K562 (cell line): Measurements from ENCODE around the gene CERS1. TPM values are rescaled to one million over a fixed set of nuclear protein-coding genes. Genes with fewer than 3 reads are reported as not detected.

Experiments used
- CBX5 ChIP-seq: IDR thresholded peaks from 2 replicates; pipeline ENCODE4 v1.6.1; 2014; ENCODE audit warnings: low read depth, borderline replicate concordance
- CBX8 ChIP-seq: fragments of 200-600 bp; sonication (generic); IDR thresholded peaks from 2 replicates; pipeline ENCODE4 v1.6.1; 2012; ENCODE audit warnings: borderline replicate concordance, mixed run types, low read depth, mild to moderate bottlenecking, moderate library complexity, mixed read lengths, low read length, control low read depth, inconsistent platforms; ENCODE audit not compliant: poor library complexity, severe bottlenecking; ENCODE audit errors: extremely low read depth
- EP300 ChIP-seq: IDR thresholded peaks from 2 replicates; pipeline ENCODE4 v1.6.1; 2012; ENCODE audit warnings: low read length, improper control_type of control experiment
- FOXO4 ChIP-seq: fragments of 450-650 bp; formaldehyde crosslinking; IDR thresholded peaks from 2 replicates; pipeline ENCODE4 v1.4.0; 2020; ENCODE audit warnings: mild to moderate bottlenecking, moderate library complexity
- FOXP1 ChIP-seq: sonication (generic); formaldehyde crosslinking; IDR thresholded peaks from 2 replicates; pipeline ENCODE4 v1.8.0; 2022; ENCODE audit warnings: mild to moderate bottlenecking, missing genetic modification reagents
- HDGF ChIP-seq: fragments of 450-650 bp; IDR thresholded peaks from 2 replicates; pipeline ENCODE4 v1.6.1; 2016
- HEY1 ChIP-seq: fragments of 250-450 bp; sonication (Bioruptor Pico); IDR thresholded peaks from 2 replicates; pipeline ENCODE4 v1.5.0; 2020; ENCODE audit warnings: mild to moderate bottlenecking, moderate library complexity, borderline replicate concordance
- LCOR ChIP-seq: sonication (generic); formaldehyde crosslinking; IDR thresholded peaks from 2 replicates; pipeline ENCODE4 v1.8.0; 2022; ENCODE audit warnings: mild to moderate bottlenecking, missing genetic modification reagents
- PHB ChIP-seq: fragments of 250-450 bp; sonication (Bioruptor Pico); IDR thresholded peaks from 2 replicates; pipeline ENCODE4 v1.5.0; 2021
- RBM22 ChIP-seq: fragments of 200-400 bp; formaldehyde crosslinking; IDR thresholded peaks from 2 replicates; pipeline ENCODE4 v1.6.1; 2018; ENCODE audit warnings: low read length, low read depth; ENCODE audit not compliant: poor library complexity, severe bottlenecking
- TCF15 ChIP-seq: fragments of 250-450 bp; sonication (Bioruptor Pico); IDR thresholded peaks from 2 replicates; pipeline ENCODE4 v1.8.0; 2022; ENCODE audit warnings: moderate library complexity, mild to moderate bottlenecking, inconsistent platforms
- TCF3 ChIP-seq: sonication (generic); formaldehyde crosslinking; IDR thresholded peaks from 2 replicates; pipeline ENCODE4 v1.4.0; 2020; ENCODE audit warnings: mild to moderate bottlenecking, missing genetic modification reagents
- VEZF1 ChIP-seq: fragments of 200-800 bp; sonication (Bioruptor generic); IDR thresholded peaks from 2 replicates; pipeline ENCODE4 v1.6.1; 2017; ENCODE audit warnings: missing genetic modification characterization, missing compliant biosample characterization
- ZBTB33 ChIP-seq: sonication (generic); formaldehyde crosslinking; IDR thresholded peaks from 2 replicates; pipeline ENCODE4 v1.8.1; 2023; ENCODE audit warnings: mild to moderate bottlenecking, missing genetic modification reagents
- ZBTB5 ChIP-seq: fragments of 450-650 bp; IDR thresholded peaks from 2 replicates; pipeline ENCODE4 v1.6.1; 2017; ENCODE audit warnings: antibody characterized with exemption
- ZBTB9 ChIP-seq: fragments of 450-650 bp; formaldehyde crosslinking; IDR thresholded peaks from 2 replicates; pipeline ENCODE4 v1.4.0; 2020; ENCODE audit warnings: mild to moderate bottlenecking, moderate library complexity
- ZNF143 ChIP-seq: sonication (generic); formaldehyde crosslinking; IDR thresholded peaks from 2 replicates; pipeline ENCODE4 v1.9.0; 2022; ENCODE audit warnings: mild to moderate bottlenecking, missing genetic modification reagents
- ZNF274 ChIP-seq: IDR thresholded peaks from 2 replicates; pipeline ENCODE4 v1.6.1; 2011; ENCODE audit warnings: low read depth, mild to moderate bottlenecking, low read length, moderate library complexity, borderline replicate concordance
- ZNF668 ChIP-seq: fragments of 250-450 bp; sonication (Bioruptor Pico); IDR thresholded peaks from 2 replicates; pipeline ENCODE4 v1.8.0; 2022; ENCODE audit warnings: mild to moderate bottlenecking, inconsistent platforms
- polyA plus RNA-seq, 8 experiments: library from polyadenylated mRNA; depleted of rRNA in 4 of 8; stranded (reverse) in 5 of 8; unstranded in 3 of 8; fragments of >200 nt; fragmentation: Nextera tagmentation in 2 of 8; fragmentation: Illumina TruSeq in 1 of 8; extraction: Ambion mirVana in 2 of 8; extraction: Trizol in 1 of 8; gene quantifications; 2 replicates each; pipeline versions ENCODE4 v1.2.1 to v1.2.3, GENCODE V29; 2011 to 2014; ENCODE audit warnings: inconsistent platforms in 1 of 8, missing spikeins in 1 of 8
- total RNA-seq, 7 experiments: library from RNA; depleted of rRNA in 6 of 7; stranded (reverse); fragments of >200 nt in 6 of 7; fragmentation: Illumina TruSeq in 2 of 7; extraction: Trizol in 2 of 7; gene quantifications; 2 replicates each; pipeline versions ENCODE4 v1.2.1 to v1.2.3, GENCODE V29; 2011 to 2021; ENCODE audit warnings: low replicate concordance in 1 of 7

CERS1 gene
- total and polyA plus RNA-seq, 9 of the 15 experiments (the other 6 are each of a cell fraction or from before 2014, with no cell fraction given): 0.33 to 1.5 (median 0.86) TPM; not detected in 2

GRCh38 chr19:18831524-18832305, 64.2 kb downstream of the CERS1 start, which contains the start of gene UPF1 (continued):
- no peak for TF ChIP-seq ZBTB5
- no peak for TF ChIP-seq TCF3 (CRISPR knock-in tag)
- TF ChIP-seq LCOR (CRISPR knock-in tag): no peak
- TF ChIP-seq FOXP1 (CRISPR knock-in tag): peak; percentile 59
- no peak for TF ChIP-seq RBM22
- no peak for TF ChIP-seq ZBTB33 (CRISPR knock-in tag)
- no peak for TF ChIP-seq CBX5
- TF ChIP-seq HDGF: no peak
- no peak for TF ChIP-seq PHB
- TF ChIP-seq HEY1 (CRISPR knock-in tag): no peak
- no peak for TF ChIP-seq CBX8
- TF ChIP-seq ZNF143 (CRISPR knock-in tag): no peak
- TF ChIP-seq ZNF274: no peak
- no peak for TF ChIP-seq FOXO4
- peak; percentile 75; the same call in 1 of the 2 replicates for TF ChIP-seq ZBTB9
- no peak for TF ChIP-seq ZNF668 (CRISPR knock-in tag)
- TF ChIP-seq EP300: 0 out of 2 replicates have a peak, but pooled peaks have one; percentile 5
- no peak for TF ChIP-seq TCF15 (CRISPR knock-in tag)
- peak; percentile 53 for TF ChIP-seq VEZF1 (CRISPR knock-in tag)
